ENCODE data around the gene CYP2A13.
"Not testable (repeated sequence)": the region's sequence is repeated elsewhere in the genome, so short reads cannot be mapped to it uniquely, and the experiment has no call there.

Gene CYP2A13

DNA sequence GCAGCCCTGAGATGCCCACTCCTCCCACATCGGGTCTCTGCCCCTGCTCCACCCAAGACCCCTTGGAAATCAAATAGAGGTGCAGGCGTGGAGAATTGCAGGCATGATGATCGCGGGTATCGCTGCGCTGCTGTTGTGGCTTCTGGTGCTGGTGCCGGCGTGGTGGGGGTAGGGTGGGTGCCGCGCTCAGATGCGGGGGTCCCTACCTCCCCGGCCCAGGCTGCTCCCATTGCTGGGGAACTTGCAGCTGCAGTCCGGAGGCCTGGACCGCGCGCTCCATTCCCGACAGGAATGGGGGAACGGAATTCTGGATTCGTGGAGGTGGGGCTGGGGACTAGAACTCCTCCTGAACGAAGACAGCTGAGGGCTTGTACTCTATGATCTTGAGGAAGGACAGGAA lies 46.4 kb downstream of the CYP2A13 start:
- ATAC-seq, result no peak
- Mint-ChIP-seq H3K9me3 (no peaks in the 10 kb centered on the region), H3K27me3 (peaks cover 44% of the 10 kb centered on the region), H3K4me3 (peak overlapping the region; percentile 88 to 90), H3K27ac (no peak overlapping the region), H3K4me1 (peaks cover 19% of the 10 kb centered on the region)
- no peak for DNase-seq

GRCh38 chr19:41135390-41136384 lies 47.4 kb downstream of the CYP2A13 start:
- peaks cover 19% of the 10 kb centered on the region for H3K4me1 Mint-ChIP-seq
- not testable (repeated sequence) for H3K9me3 Mint-ChIP-seq
- H3K27ac Mint-ChIP-seq, result peak overlapping the region in 1 of 2 donors; percentile 85
- H3K4me3 Mint-ChIP-seq, result peak overlapping the region; percentile 88 to 90
- ATAC-seq (peak; percentile 96), DNase-seq (peak; percentile 41 to 50)
- H3K27me3 Mint-ChIP-seq, result peaks cover 40% of the 10 kb centered on the region

DNA sequence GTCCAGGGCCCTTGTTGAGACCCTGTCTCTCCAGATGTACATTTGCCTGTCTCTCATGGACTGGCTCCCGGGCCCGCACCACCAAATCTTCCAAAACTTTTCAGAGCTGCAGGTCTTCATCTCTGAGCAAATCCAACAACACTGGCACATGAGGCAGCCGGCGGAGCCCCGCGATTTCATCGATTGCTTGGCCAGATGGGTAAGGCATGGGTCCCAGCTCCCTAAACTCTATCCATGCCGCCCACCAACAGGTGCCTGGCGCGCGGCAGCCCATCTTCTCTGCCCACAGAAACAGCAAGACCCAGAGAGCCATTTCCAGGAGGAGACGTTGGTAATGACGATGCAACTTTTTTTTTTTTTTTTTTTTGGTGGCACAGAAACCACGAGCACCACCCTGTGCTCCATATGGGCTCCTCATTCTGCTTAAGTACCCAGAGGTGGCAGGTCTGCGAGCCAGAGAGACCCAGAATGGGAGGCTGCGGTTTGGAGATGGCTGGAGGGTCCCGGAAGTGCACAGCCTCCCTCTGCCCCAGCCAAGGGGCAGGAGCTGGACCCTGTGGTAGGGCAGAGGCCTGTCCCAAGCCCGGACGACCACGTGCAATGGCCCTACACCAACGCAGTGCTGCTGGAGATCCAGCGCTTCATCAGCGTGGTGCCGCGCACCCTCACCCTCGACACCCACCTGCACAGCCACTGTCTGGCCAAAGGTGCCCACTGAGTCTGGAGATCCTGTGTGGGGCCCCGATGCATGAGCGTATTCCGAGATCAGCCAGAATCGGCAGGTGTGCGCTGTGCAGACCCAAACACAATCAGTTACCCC lies 48.6 kb downstream of the CYP2A13 start:
- DNase-seq, result no peak
- Mint-ChIP-seq H3K4me3 (peak overlapping the region in 1 of 2 donors; percentile 90), H3K9me3 (no peaks in the 10 kb centered on the region), H3K27me3 (peaks cover 29% of the 10 kb centered on the region), H3K4me1 (peaks cover 19% of the 10 kb centered on the region), H3K27ac (no peak overlapping the region)
- ATAC-seq, result no peak

GRCh38 chr19:41144403-41144802 lies 56.2 kb downstream of the CYP2A13 start:
- Mint-ChIP-seq H3K27ac (no peak overlapping the region), H3K4me3 (no peak overlapping the region), H3K9me3 (no peaks in the 10 kb centered on the region), H3K4me1 (no peaks in the 10 kb centered on the region), H3K27me3 (peaks cover 7% of the 10 kb centered on the region)
- ATAC-seq, result peak; percentile 91
- DNase-seq, result peak; percentile 77 to 83

Measured in stimulated activated naive CD8-positive, alpha-beta T cell treated with anti-CD3 and anti-CD28 coated beads, Interleukin-15, amount 100 ng/mL, for 72 hours (primary cell).